Activated CD4-positive, alpha-beta memory T cell treated with anti-CD3 and anti-CD28 coated beads, Interleukin-2, amount 10 ng/mL, durations not matched to agents 7 days and 5 days (primary cell): Measurements from ENCODE around the gene MED26. TPM values are rescaled to one million over a fixed set of nuclear protein-coding genes. Genes with fewer than 3 reads are reported as not detected.

Experiments used
- CTCF ChIA-PET: fragments of 350-600 bp; sonication (Branson Sonifier 250); formaldehyde crosslinking; loops from one replicate; lab custom pipeline; 2021; ENCODE audit warnings: antibody characterized with exemption, inconsistent platforms; lab: Charles Lee
- POLR2A ChIA-PET: fragments of 350-600 bp; sonication (Branson Sonifier 250); formaldehyde crosslinking; loops from one replicate; lab custom pipeline; 2021; ENCODE audit warnings: antibody characterized with exemption; lab: Charles Lee
- DNase-seq: peaks from one replicate; pipeline ENCODE4 v3.0.0-alpha.2; 2020
- H3K27ac Mint-ChIP-seq: one replicate; pipeline ENCODE4 v1.8.0; 2021; ENCODE audit warnings: mild to moderate bottlenecking, mixed read lengths
- H3K27me3 Mint-ChIP-seq: one replicate; pipeline ENCODE4 v1.8.0; 2021; ENCODE audit warnings: mixed read lengths
- H3K36me3 Mint-ChIP-seq: one replicate; pipeline ENCODE4 v1.8.0; 2021; ENCODE audit warnings: low read depth, mixed read lengths
- H3K4me1 Mint-ChIP-seq: one replicate; pipeline ENCODE4 v1.8.0; 2021; ENCODE audit warnings: mixed read lengths
- H3K4me3 Mint-ChIP-seq: one replicate; pipeline ENCODE4 v1.8.0; 2021; ENCODE audit warnings: mild to moderate bottlenecking, mixed read lengths
- H3K9me3 Mint-ChIP-seq: one replicate; pipeline ENCODE4 v1.8.0; 2021; ENCODE audit warnings: mixed read lengths
- total RNA-seq, 2 experiments: library from RNA; stranded (reverse); gene quantifications; one replicate each; pipeline ENCODE4 v1.2.3, GENCODE V29; 2021

Gene MED26
- total RNA-seq, 2 experiments from 2014 or later = 15.5 to 15.9 TPM

- no peak for DNase-seq
- no peak overlapping the region for H3K27ac Mint-ChIP-seq
- ChIA-PET CTCF (interaction anchor here (0.7 kb wide), 3 partner anchors 17 to 396 kb away, joined by 3 to 6 read pairs (median 4); no protein-coding TSS in a partner anchor), POLR2A (interaction anchor here (1.1 to 3.3 kb wide), 3 partner anchors 15 to 22 kb away, joined by 3 to 12 read pairs (median 4); partner anchors contain the start of gene MED26)
- H3K4me1 Mint-ChIP-seq = peaks cover 54% of the 10 kb centered on the region
- H3K4me3 Mint-ChIP-seq = no peak overlapping the region
- H3K36me3 Mint-ChIP-seq = peaks cover 3% of the 10 kb centered on the region
- H3K27me3 Mint-ChIP-seq = no peaks in the 10 kb centered on the region
- H3K9me3 Mint-ChIP-seq = no peaks in the 10 kb centered on the region
Observed at GRCh38 chr19:16609511-16610200, 18.3 kb downstream of the MED26 start.

- Mint-ChIP-seq H3K36me3 (peaks cover 3% of the 10 kb centered on the region), H3K4me1 (peaks cover 51% of the 10 kb centered on the region), H3K27ac (peak overlapping the region; percentile 23), H3K4me3 (no peak overlapping the region), H3K9me3 (no peaks in the 10 kb centered on the region), H3K27me3 (no peaks in the 10 kb centered on the region)
- ChIA-PET CTCF (no interaction called here), POLR2A (interaction anchor here (1.0 to 3.3 kb wide), 2 partner anchors 19 to 21 kb away, joined by 3 to 12 read pairs; partner anchors contain the start of gene MED26)
- no peak for DNase-seq
Observed at GRCh38 chr19:16608290-16608739, 19.7 kb downstream of the MED26 start.

GRCh38 chr19:16607819-16608218, 20.2 kb downstream of the MED26 start:
- Mint-ChIP-seq H3K36me3 (peaks cover 3% of the 10 kb centered on the region), H3K27me3 (no peaks in the 10 kb centered on the region), H3K9me3 (no peaks in the 10 kb centered on the region), H3K4me1 (peaks cover 50% of the 10 kb centered on the region), H3K4me3 (no peak overlapping the region), H3K27ac (no peak overlapping the region)
- ChIA-PET POLR2A (interaction anchor here (1.0 to 3.3 kb wide), 2 partner anchors 20 to 21 kb away, joined by 3 to 12 read pairs; partner anchors contain the start of gene MED26), CTCF (no interaction called here)
- no peak for DNase-seq

- no peaks in the 10 kb centered on the region for H3K9me3 Mint-ChIP-seq
- H3K27ac Mint-ChIP-seq = no peak overlapping the region
- H3K4me1 Mint-ChIP-seq = peaks cover 34% of the 10 kb centered on the region
- ChIA-PET CTCF (no interaction called here), POLR2A (no interaction called here)
- peaks cover 3% of the 10 kb centered on the region for H3K36me3 Mint-ChIP-seq
- no peak for DNase-seq
- H3K4me3 Mint-ChIP-seq = no peak overlapping the region
- no peaks in the 10 kb centered on the region for H3K27me3 Mint-ChIP-seq
Observed at GRCh38 chr19:16605553-16605994, 22.4 kb downstream of the MED26 start.

GRCh38 chr19:16605115-16605514, 22.9 kb downstream of the MED26 start:
- CTCF ChIA-PET = no interaction called here
- POLR2A ChIA-PET = no interaction called here
- peaks cover 34% of the 10 kb centered on the region for H3K4me1 Mint-ChIP-seq
- H3K4me3 Mint-ChIP-seq = no peak overlapping the region
- no peaks in the 10 kb centered on the region for H3K9me3 Mint-ChIP-seq
- DNase-seq = no peak
- no peaks in the 10 kb centered on the region for H3K27me3 Mint-ChIP-seq
- H3K27ac Mint-ChIP-seq = no peak overlapping the region
- peaks cover 3% of the 10 kb centered on the region for H3K36me3 Mint-ChIP-seq

- no peak for DNase-seq
- Mint-ChIP-seq H3K4me1 (peaks cover 30% of the 10 kb centered on the region), H3K27ac (no peak overlapping the region), H3K36me3 (peaks cover 3% of the 10 kb centered on the region), H3K9me3 (no peaks in the 10 kb centered on the region), H3K27me3 (no peaks in the 10 kb centered on the region), H3K4me3 (no peak overlapping the region)
- ChIA-PET POLR2A (no interaction called here), CTCF (no interaction called here)
Observed at GRCh38 chr19:16604615-16605014, 23.4 kb downstream of the MED26 start.

- no peak overlapping the region for H3K4me3 Mint-ChIP-seq
- DNase-seq = no peak
- H3K27ac Mint-ChIP-seq = no peak overlapping the region
- ChIA-PET CTCF (no interaction called here), POLR2A (no interaction called here)
- peaks cover 3% of the 10 kb centered on the region for H3K36me3 Mint-ChIP-seq
- H3K9me3 Mint-ChIP-seq = no peaks in the 10 kb centered on the region
- H3K27me3 Mint-ChIP-seq = no peaks in the 10 kb centered on the region
- H3K4me1 Mint-ChIP-seq = peaks cover 29% of the 10 kb centered on the region
Observed at GRCh38 chr19:16603090-16603489, 24.9 kb downstream of the MED26 start.

- DNase-seq = no peak
- peaks cover 31% of the 10 kb centered on the region for H3K4me1 Mint-ChIP-seq
- H3K9me3 Mint-ChIP-seq = no peaks in the 10 kb centered on the region
- POLR2A ChIA-PET = interaction anchor here (1.1 to 1.3 kb wide), 2 partner anchors 17 to 21 kb away, joined by 3 to 6 read pairs; no protein-coding TSS in a partner anchor
- CTCF ChIA-PET = interaction anchor here (1.3 kb wide), 1 partner anchor 15 kb away, joined by 3 read pairs; no protein-coding TSS in a partner anchor
- no peak overlapping the region for H3K4me3 Mint-ChIP-seq
- no peaks in the 10 kb centered on the region for H3K27me3 Mint-ChIP-seq
- no peak overlapping the region for H3K27ac Mint-ChIP-seq
- peaks cover 11% of the 10 kb centered on the region for H3K36me3 Mint-ChIP-seq
Observed at GRCh38 chr19:16601378-16602052, 26.5 kb downstream of the MED26 start.

- no peak overlapping the region for H3K27ac Mint-ChIP-seq
- peaks cover 11% of the 10 kb centered on the region for H3K36me3 Mint-ChIP-seq
- H3K4me3 Mint-ChIP-seq = no peak overlapping the region
- POLR2A ChIA-PET = interaction anchor here (1.1 to 1.3 kb wide), 2 partner anchors 16 to 22 kb away, joined by 3 to 6 read pairs; no protein-coding TSS in a partner anchor
- CTCF ChIA-PET = interaction anchor here (1.0 to 1.3 kb wide), 2 partner anchors 13 to 14 kb away, joined by 3 read pairs; no protein-coding TSS in a partner anchor
- no peaks in the 10 kb centered on the region for H3K9me3 Mint-ChIP-seq
- H3K4me1 Mint-ChIP-seq = peaks cover 38% of the 10 kb centered on the region
- H3K27me3 Mint-ChIP-seq = no peaks in the 10 kb centered on the region
- DNase-seq = no peak
Observed at GRCh38 chr19:16600824-16601223, 27.2 kb downstream of the MED26 start.

GRCh38 chr19:16599655-16600346, 28.2 kb downstream of the MED26 start:
- peaks cover 45% of the 10 kb centered on the region for H3K4me1 Mint-ChIP-seq
- no peak overlapping the region for H3K4me3 Mint-ChIP-seq
- no peaks in the 10 kb centered on the region for H3K9me3 Mint-ChIP-seq
- no peak overlapping the region for H3K27ac Mint-ChIP-seq
- CTCF ChIA-PET = interaction anchor here (1.0 to 1.3 kb wide), 2 partner anchors 12 to 13 kb away, joined by 3 read pairs; no protein-coding TSS in a partner anchor
- POLR2A ChIA-PET = interaction anchor here (0.9 to 1.3 kb wide), 3 partner anchors 12 to 28 kb away, joined by 3 to 6 read pairs (median 3); no protein-coding TSS in a partner anchor
- peaks cover 7% of the 10 kb centered on the region for H3K36me3 Mint-ChIP-seq
- H3K27me3 Mint-ChIP-seq = no peaks in the 10 kb centered on the region
- DNase-seq = no peak

GRCh38 chr19:16598848-16599247, 29.2 kb downstream of the MED26 start:
- CTCF ChIA-PET = no interaction called here
- Mint-ChIP-seq H3K4me3 (no peak overlapping the region), H3K9me3 (no peaks in the 10 kb centered on the region), H3K27ac (no peak overlapping the region), H3K27me3 (no peaks in the 10 kb centered on the region), H3K36me3 (peaks cover 7% of the 10 kb centered on the region), H3K4me1 (peaks cover 51% of the 10 kb centered on the region)
- DNase-seq = no peak
- POLR2A ChIA-PET = interaction anchor here (0.9 to 1.3 kb wide), 2 partner anchors 11 to 29 kb away, joined by 3 read pairs; no protein-coding TSS in a partner anchor

GRCh38 chr19:16596399-16596798, 31.6 kb downstream of the MED26 start:
- POLR2A ChIA-PET = no interaction called here
- H3K9me3 Mint-ChIP-seq = no peaks in the 10 kb centered on the region
- no peak overlapping the region for H3K27ac Mint-ChIP-seq
- no peak overlapping the region for H3K4me3 Mint-ChIP-seq
- H3K27me3 Mint-ChIP-seq = no peaks in the 10 kb centered on the region
- CTCF ChIA-PET = interaction anchor here (1.3 kb wide), 1 partner anchor 8 kb away, joined by 3 read pairs; no protein-coding TSS in a partner anchor
- DNase-seq = no peak
- H3K36me3 Mint-ChIP-seq = peaks cover 7% of the 10 kb centered on the region
- H3K4me1 Mint-ChIP-seq = peaks cover 70% of the 10 kb centered on the region
